Measurements from ENCODE around the gene AQP6.

The AQP6 gene

GRCh38 chr12:50018154-50018553, 45.4 kb downstream of the AQP6 start:
- no peak overlapping the region for H3K4me3 ChIP-seq (replicated peaks in 1 of 2; ENCODE audit: low read depth in 2 of 2, low read length in 2 of 2)
- DNase-seq (ENCODE audit: low read depth in 2 of 2) = peak in 1 of 2 donors; percentile 44
- no peak for TF ChIP-seq CTCF (IDR thresholded peaks at IDR 0.05; ENCODE audit: low read depth, low read length)

DNA sequence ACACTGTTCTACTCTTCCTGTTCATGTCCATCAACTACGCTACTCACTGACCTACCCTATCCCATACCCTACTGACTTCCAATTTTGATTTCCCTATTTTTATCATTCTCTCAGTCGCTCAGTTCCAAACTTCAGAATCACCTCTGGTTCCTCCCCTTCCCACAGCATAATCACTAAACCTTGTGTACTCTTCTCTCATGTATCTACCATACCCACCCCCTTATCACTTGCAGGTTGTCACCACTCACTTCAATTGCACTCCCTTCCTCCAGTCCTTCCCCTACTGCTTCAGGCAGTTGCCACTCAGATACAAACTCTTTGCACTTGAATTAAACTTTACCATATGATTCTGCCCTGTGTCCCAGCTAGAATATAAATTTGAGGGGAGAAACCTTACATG, 46.2 kb downstream of the AQP6 start:
- DNase-seq (ENCODE audit: low read depth in 2 of 2) = no peak
- TF ChIP-seq CTCF (IDR thresholded peaks at IDR 0.05; ENCODE audit: low read depth, low read length) = no peak

GRCh38 chr12:50019524-50019923, 46.8 kb downstream of the AQP6 start:
- no peak for TF ChIP-seq CTCF (IDR thresholded peaks at IDR 0.05; ENCODE audit: low read depth, low read length)
- DNase-seq (ENCODE audit: low read depth in 2 of 2) = no peak
- no peak overlapping the region for H3K4me3 ChIP-seq (replicated peaks in 1 of 2; ENCODE audit: low read depth in 2 of 2, low read length in 2 of 2)

More for the DNA sequence above, 46.2 kb downstream of the AQP6 start:
- H3K4me3 ChIP-seq (replicated peaks in 1 of 2; ENCODE audit: low read depth in 2 of 2, low read length in 2 of 2) = no peak overlapping the region

DNA sequence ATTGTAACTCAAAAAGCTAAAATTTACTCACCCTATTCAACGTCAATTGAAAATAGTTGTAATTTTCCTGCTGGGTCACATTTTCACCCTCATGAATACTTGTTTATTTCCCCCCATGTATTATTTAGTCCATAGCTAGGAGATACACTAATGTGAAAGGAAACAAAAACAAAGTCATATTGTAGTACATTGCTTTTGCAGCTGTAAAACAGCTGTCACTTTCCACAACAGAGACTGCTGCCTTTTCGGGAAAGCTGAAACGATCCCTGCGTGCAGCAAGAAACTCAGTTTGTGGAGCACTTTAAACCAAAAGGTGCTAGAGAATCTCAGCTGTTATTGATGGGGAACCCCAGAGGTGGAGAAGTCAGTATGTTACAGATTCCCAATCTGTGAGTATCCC, 48.3 kb downstream of the AQP6 start:
- no peak for DNase-seq (ENCODE audit: low read depth in 2 of 2)
- no peak for TF ChIP-seq CTCF (IDR thresholded peaks at IDR 0.05; ENCODE audit: low read depth, low read length)
- peak overlapping the region in 1 of 2 donors; percentile 1 for H3K4me3 ChIP-seq (replicated peaks in 1 of 2; ENCODE audit: low read depth in 2 of 2, low read length in 2 of 2)

GRCh38 chr12:50022903-50023302, 50.2 kb downstream of the AQP6 start:
- no peak for TF ChIP-seq CTCF (IDR thresholded peaks at IDR 0.05; ENCODE audit: low read depth, low read length)
- no peak for DNase-seq (ENCODE audit: low read depth in 2 of 2)
- no peak overlapping the region for H3K4me3 ChIP-seq (replicated peaks in 1 of 2; ENCODE audit: low read depth in 2 of 2, low read length in 2 of 2)

DNA sequence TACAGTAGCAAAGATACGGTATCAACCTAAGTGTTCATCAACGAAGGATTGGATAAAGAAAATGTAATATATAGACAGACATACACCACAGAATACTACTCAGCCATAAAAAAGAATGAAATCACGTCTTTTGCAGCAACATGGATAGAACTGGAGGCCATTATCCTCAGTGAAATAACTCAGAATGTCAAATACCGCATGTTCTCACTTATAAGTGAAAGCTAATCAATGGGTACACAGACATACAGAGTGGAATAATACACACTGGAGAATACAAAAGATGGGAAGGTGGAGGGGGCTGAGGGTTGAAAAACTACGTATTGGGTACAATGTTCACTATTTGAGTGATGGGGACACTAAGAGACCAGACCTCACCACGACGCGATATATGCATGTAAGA, 51.5 kb downstream of the AQP6 start:
- no peak for TF ChIP-seq CTCF (IDR thresholded peaks at IDR 0.05; ENCODE audit: low read depth, low read length)
- H3K4me3 ChIP-seq (replicated peaks in 1 of 2; ENCODE audit: low read depth in 2 of 2, low read length in 2 of 2) = peak overlapping the region in 1 of 2 donors; percentile 91
- DNase-seq (ENCODE audit: low read depth in 2 of 2) = no peak

DNA sequence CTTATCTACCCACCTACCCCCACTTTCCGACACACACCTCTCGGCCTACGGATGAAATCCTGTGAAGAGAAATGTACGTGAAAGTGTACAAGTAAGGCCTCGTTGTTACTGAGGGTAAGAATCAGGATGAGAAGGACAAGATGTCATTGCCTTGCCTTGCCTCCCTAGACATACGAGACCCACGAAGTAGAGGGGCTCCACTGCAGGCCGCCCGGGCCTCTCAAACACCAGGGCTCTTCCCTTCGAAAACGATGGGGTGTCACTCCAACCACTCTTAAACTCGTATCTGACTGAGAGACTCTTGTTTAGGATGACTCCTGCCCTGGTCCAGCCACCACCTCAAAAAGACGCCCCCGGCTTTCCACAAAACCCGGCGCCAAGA, 52.0 kb downstream of the AQP6 start:
- peak in 1 of 2 donors; percentile 21 for DNase-seq (ENCODE audit: low read depth in 2 of 2)
- TF ChIP-seq CTCF (IDR thresholded peaks at IDR 0.05; ENCODE audit: low read depth, low read length) = no peak
- H3K4me3 ChIP-seq (replicated peaks in 1 of 2; ENCODE audit: low read depth in 2 of 2, low read length in 2 of 2) = peak overlapping the region; percentile 91 to 94

All from cardiac fibroblast (primary cell).